Amniotic stem cell (primary cell): Measurements from ENCODE around the gene UGT1A6.

Experiments used
- DNase-seq: peaks from one replicate; lab custom pipeline; 2025; lab: John Stamatoyannopoulos, UW

UGT1A6 gene

GRCh38 chr2:233768076-233768475 is 75.4 kb downstream of the UGT1A6 start:
- no peak for DNase-seq

GRCh38 chr2:233769260-233769659 is 76.6 kb downstream of the UGT1A6 start:
- no peak for DNase-seq

GRCh38 chr2:233772153-233772552 is 79.5 kb downstream of the UGT1A6 start:
- DNase-seq, result no peak

- DNase-seq, result no peak
Measured at GRCh38 chr2:233772583-233772982, 79.9 kb downstream of the UGT1A6 start.

- DNase-seq, result no peak
Measured at GRCh38 chr2:233773854-233774253, 81.2 kb downstream of the UGT1A6 start.

- no peak for DNase-seq
Measured at GRCh38 chr2:233775414-233775813, 82.7 kb downstream of the UGT1A6 start.

GRCh38 chr2:233778030-233778429 is 85.3 kb downstream of the UGT1A6 start, which contains the start of gene MROH2A:
Gene MROH2A (plus strand): TSS chr2:233778330. CDS start chr2:233779359, 1,029 bp downstream.
- DNase-seq, result no peak

- DNase-seq, result no peak
Measured at GRCh38 chr2:233779722-233780121, 87.0 kb downstream of the UGT1A6 start.

GRCh38 chr2:233780771-233781170 is 88.1 kb downstream of the UGT1A6 start:
- DNase-seq, result no peak

GRCh38 chr2:233789554-233789953 is 96.9 kb downstream of the UGT1A6 start:
- no peak for DNase-seq

- DNase-seq, result no peak
Measured at GRCh38 chr2:233791151-233791882, 98.6 kb downstream of the UGT1A6 start.

GRCh38 chr2:233791883-233792329 is 99.2 kb downstream of the UGT1A6 start:
- DNase-seq, result no peak

GRCh38 chr2:233792720-233793119 is 100.0 kb downstream of the UGT1A6 start:
- no peak for DNase-seq

GRCh38 chr2:233793465-233794127 is 100.9 kb downstream of the UGT1A6 start:
- DNase-seq, result no peak

GRCh38 chr2:233794128-233794658 is 101.5 kb downstream of the UGT1A6 start:
- DNase-seq, result no peak

GRCh38 chr2:233795735-233796171 is 103.1 kb downstream of the UGT1A6 start:
- no peak for DNase-seq

- no peak for DNase-seq
Measured at GRCh38 chr2:233796254-233796653, 103.6 kb downstream of the UGT1A6 start.

- DNase-seq, result no peak
Measured at GRCh38 chr2:233798335-233799086, 105.8 kb downstream of the UGT1A6 start.

GRCh38 chr2:233799087-233799665 is 106.5 kb downstream of the UGT1A6 start:
- DNase-seq, result no peak

- no peak for DNase-seq
Measured at GRCh38 chr2:233799716-233800115, 107.0 kb downstream of the UGT1A6 start.

GRCh38 chr2:233800208-233800607 is 107.5 kb downstream of the UGT1A6 start:
- DNase-seq, result no peak
